Astrocyte (in vitro differentiated cells and primary cell): Measurements from ENCODE around the gene SRCIN1. TPM values are rescaled to one million over a fixed set of nuclear protein-coding genes. Genes with fewer than 3 reads are reported as not detected.

ENCODE experiments used
- DNase-seq: peaks from one replicate; pipeline ENCODE4 v3.0.0-alpha.2; 2010; ENCODE audit warnings: low read depth
- FAIRE-seq: peaks from 2 replicates; lab custom pipeline; 2011; peaks lifted over from hg19 to GRCh38; lab: Jason Lieb, UNC
- H2AFZ ChIP-seq: 2 replicates; pipeline ENCODE4 v1.6.0; 2012; ENCODE audit warnings: low read depth, low read length, inconsistent platforms
- H3K27ac ChIP-seq: 2 replicates; pipeline ENCODE4 v1.5.1; 2011; ENCODE audit warnings: low read depth, low read length, inconsistent platforms
- H3K27me3 ChIP-seq: 2 replicates; pipeline ENCODE4 v1.6.0; 2011; ENCODE audit warnings: low read length, inconsistent platforms; ENCODE audit not compliant: insufficient read depth
- H3K36me3 ChIP-seq: 2 replicates; pipeline ENCODE4 v1.5.1; 2011; ENCODE audit warnings: low read length, inconsistent platforms; ENCODE audit not compliant: insufficient read depth
- H3K4me1 ChIP-seq: 2 replicates; pipeline ENCODE4 v1.5.1; 2011; ENCODE audit warnings: low read length, inconsistent platforms; ENCODE audit not compliant: insufficient read depth
- H3K4me2 ChIP-seq: 2 replicates; pipeline ENCODE4 v1.6.0; 2012; ENCODE audit warnings: low read length, inconsistent platforms
- H3K4me3 ChIP-seq: 2 replicates; pipeline ENCODE4 v1.5.1; 2011; ENCODE audit warnings: low read depth, mild to moderate bottlenecking, low read length, inconsistent platforms; ENCODE audit not compliant: insufficient read depth
- H3K79me2 ChIP-seq: 2 replicates; pipeline ENCODE4 v1.6.0; 2012; ENCODE audit warnings: mild to moderate bottlenecking, low read length, inconsistent platforms; ENCODE audit not compliant: insufficient read depth
- H3K9ac ChIP-seq: 2 replicates; pipeline ENCODE4 v1.6.0; 2012; ENCODE audit warnings: mild to moderate bottlenecking, low read length, inconsistent platforms
- H3K9me3 ChIP-seq: 2 replicates; pipeline ENCODE4 v1.5.1; 2012; ENCODE audit warnings: low read depth, mild to moderate bottlenecking, low read length, inconsistent platforms; ENCODE audit not compliant: insufficient read depth
- H4K20me1 ChIP-seq: 2 replicates; pipeline ENCODE4 v1.6.0; 2012; ENCODE audit warnings: low read length, inconsistent platforms; ENCODE audit not compliant: insufficient read depth
- H3K27ac Mint-ChIP-seq: one replicate; pipeline ENCODE4 v1.8.0; 2021; ENCODE audit warnings: mild to moderate bottlenecking, mixed read lengths; ENCODE audit not compliant: unreplicated experiment
- H3K27me3 Mint-ChIP-seq: one replicate; pipeline ENCODE4 v1.8.0; 2021; ENCODE audit warnings: low read depth, mixed read lengths; ENCODE audit not compliant: unreplicated experiment
- H3K36me3 Mint-ChIP-seq: one replicate; pipeline ENCODE4 v1.8.0; 2021; ENCODE audit warnings: low read depth, mixed read lengths; ENCODE audit not compliant: unreplicated experiment
- H3K4me1 Mint-ChIP-seq: one replicate; pipeline ENCODE4 v1.8.0; 2021; ENCODE audit warnings: low read depth, mixed read lengths; ENCODE audit not compliant: unreplicated experiment
- H3K4me3 Mint-ChIP-seq: one replicate; pipeline ENCODE4 v1.8.0; 2021; ENCODE audit warnings: mild to moderate bottlenecking, moderate library complexity, mixed read lengths; ENCODE audit not compliant: unreplicated experiment
- H3K9me3 Mint-ChIP-seq: one replicate; pipeline ENCODE4 v1.8.0; 2021; ENCODE audit warnings: mild to moderate bottlenecking, mixed read lengths; ENCODE audit not compliant: unreplicated experiment
- EZH2 ChIP-seq: IDR thresholded peaks from 2 replicates; pipeline ENCODE4 v1.6.1; 2012; ENCODE audit warnings: mild to moderate bottlenecking, low read length, inconsistent platforms; ENCODE audit not compliant: insufficient read depth
- total RNA-seq: library from RNA; stranded (reverse); gene quantifications from 2 replicates; pipeline ENCODE4 v1.2.1, GENCODE V29; 2021
- TF ChIP-seq, protein P1 (sequence below): IDR thresholded peaks from 2 replicates; pipeline ENCODE4 v1.5.1; 2011; ENCODE audit warnings: low read depth, mild to moderate bottlenecking, inconsistent platforms, low read length, moderate library complexity; ENCODE audit not compliant: insufficient read depth

The SRCIN1 gene
- total RNA-seq, 1 donor from 2014 or later = 1.5 TPM

GRCh38 chr17:38577244-38577643 lies 28.5 kb downstream of the SRCIN1 start:
- no peak overlapping the region for H3K27ac ChIP-seq
- Mint-ChIP-seq H3K36me3 (peaks cover 5% of the 10 kb centered on the region), H3K27ac (peak overlapping the region; percentile 34), H3K27me3 (peaks cover 81% of the 10 kb centered on the region), H3K4me1 (peaks cover 11% of the 10 kb centered on the region), H3K4me3 (no peak overlapping the region), H3K9me3 (peaks cover 3% of the 10 kb centered on the region)
- H3K9me3 ChIP-seq = no peaks in the 10 kb centered on the region
- TF ChIP-seq, protein P1, sequence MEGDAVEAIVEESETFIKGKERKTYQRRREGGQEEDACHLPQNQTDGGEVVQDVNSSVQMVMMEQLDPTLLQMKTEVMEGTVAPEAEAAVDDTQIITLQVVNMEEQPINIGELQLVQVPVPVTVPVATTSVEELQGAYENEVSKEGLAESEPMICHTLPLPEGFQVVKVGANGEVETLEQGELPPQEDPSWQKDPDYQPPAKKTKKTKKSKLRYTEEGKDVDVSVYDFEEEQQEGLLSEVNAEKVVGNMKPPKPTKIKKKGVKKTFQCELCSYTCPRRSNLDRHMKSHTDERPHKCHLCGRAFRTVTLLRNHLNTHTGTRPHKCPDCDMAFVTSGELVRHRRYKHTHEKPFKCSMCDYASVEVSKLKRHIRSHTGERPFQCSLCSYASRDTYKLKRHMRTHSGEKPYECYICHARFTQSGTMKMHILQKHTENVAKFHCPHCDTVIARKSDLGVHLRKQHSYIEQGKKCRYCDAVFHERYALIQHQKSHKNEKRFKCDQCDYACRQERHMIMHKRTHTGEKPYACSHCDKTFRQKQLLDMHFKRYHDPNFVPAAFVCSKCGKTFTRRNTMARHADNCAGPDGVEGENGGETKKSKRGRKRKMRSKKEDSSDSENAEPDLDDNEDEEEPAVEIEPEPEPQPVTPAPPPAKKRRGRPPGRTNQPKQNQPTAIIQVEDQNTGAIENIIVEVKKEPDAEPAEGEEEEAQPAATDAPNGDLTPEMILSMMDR = no peak
- peaks cover 6% of the 10 kb centered on the region for H4K20me1 ChIP-seq
- no peak overlapping the region for H2AFZ ChIP-seq
- no peaks in the 10 kb centered on the region for H3K79me2 ChIP-seq
- H3K4me2 ChIP-seq = no peak overlapping the region
- H3K4me1 ChIP-seq = no peaks in the 10 kb centered on the region
- H3K4me3 ChIP-seq = no peak overlapping the region
- H3K36me3 ChIP-seq = no peaks in the 10 kb centered on the region
- FAIRE-seq (no peak), DNase-seq (no peak)
- H3K9ac ChIP-seq = no peak overlapping the region
- peaks cover 63% of the 10 kb centered on the region for H3K27me3 ChIP-seq

- H3K9me3 Mint-ChIP-seq = peaks cover 3% of the 10 kb centered on the region
- no peaks in the 10 kb centered on the region for H3K4me1 ChIP-seq
- H3K4me3 Mint-ChIP-seq = no peak overlapping the region
Measured at GRCh38 chr17:38575781-38576180, 30.0 kb downstream of the SRCIN1 start.

DNA sequence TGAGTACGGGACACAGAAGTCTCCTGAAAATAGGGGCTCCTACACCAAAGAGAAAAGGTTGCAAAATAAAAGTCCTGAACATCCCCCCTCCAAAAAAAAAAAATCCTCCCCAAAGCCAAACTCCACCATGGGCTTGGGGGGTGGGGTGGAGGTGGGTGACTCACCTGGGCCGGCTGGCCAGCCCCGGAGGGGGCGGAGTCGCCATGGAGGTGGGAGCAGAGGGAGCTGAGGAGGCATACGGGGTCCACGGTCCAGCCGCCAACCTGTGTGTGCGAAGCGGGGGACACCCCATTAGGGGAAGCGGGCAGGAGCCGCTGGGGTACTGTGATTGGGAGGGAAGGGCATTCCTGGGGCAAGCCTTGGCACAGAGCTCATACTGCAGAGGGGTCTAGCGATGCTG lies 31.0 kb downstream of the SRCIN1 start:
- Histone ChIP-seq H3K9me3 (no peaks in the 10 kb centered on the region), H4K20me1 (peaks cover 6% of the 10 kb centered on the region), H3K27ac (no peak overlapping the region), H3K36me3 (no peaks in the 10 kb centered on the region), H3K4me2 (no peak overlapping the region), H3K27me3 (peaks cover 69% of the 10 kb centered on the region), H3K9ac (no peak overlapping the region), H3K4me1 (no peaks in the 10 kb centered on the region), H3K4me3 (no peak overlapping the region), H2AFZ (no peak overlapping the region), H3K79me2 (no peaks in the 10 kb centered on the region)
- Mint-ChIP-seq H3K9me3 (peaks cover 3% of the 10 kb centered on the region), H3K27me3 (peaks cover 84% of the 10 kb centered on the region), H3K27ac (no peak overlapping the region), H3K36me3 (peaks cover 5% of the 10 kb centered on the region), H3K4me1 (peaks cover 10% of the 10 kb centered on the region), H3K4me3 (no peak overlapping the region)
- TF ChIP-seq EZH2 = no peak
- TF ChIP-seq, protein P1 = no peak
- no peak for DNase-seq
- FAIRE-seq = no peak

More at GRCh38 chr17:38575781-38576180, 30.0 kb downstream of the SRCIN1 start:
- Histone ChIP-seq H3K79me2 (no peaks in the 10 kb centered on the region), H2AFZ (no peak overlapping the region), H3K27me3 (peaks cover 76% of the 10 kb centered on the region), H4K20me1 (peaks cover 6% of the 10 kb centered on the region), H3K27ac (no peak overlapping the region), H3K4me3 (no peak overlapping the region), H3K9me3 (no peaks in the 10 kb centered on the region), H3K4me2 (no peak overlapping the region), H3K36me3 (no peaks in the 10 kb centered on the region), H3K9ac (no peak overlapping the region)
- FAIRE-seq (no peak), DNase-seq (peak; percentile 21)
- no peak for TF ChIP-seq EZH2
- TF ChIP-seq, protein P1 = no peak
- peaks cover 13% of the 10 kb centered on the region for H3K4me1 Mint-ChIP-seq
- H3K36me3 Mint-ChIP-seq = peaks cover 5% of the 10 kb centered on the region
- H3K27me3 Mint-ChIP-seq = peaks cover 84% of the 10 kb centered on the region
- no peak overlapping the region for H3K27ac Mint-ChIP-seq
